HUES6 (cell line): Measurements from ENCODE around the gene COX10.

ENCODE experiments used
- H3K27ac ChIP-seq: 2 replicates; pipeline ENCODE4 v1.7.0; 2013; ENCODE audit warnings: low read depth, mild to moderate bottlenecking, low read length, inconsistent platforms
- H3K27me3 ChIP-seq: 2 replicates; pipeline ENCODE4 v1.6.1; 2013; ENCODE audit warnings: low read length; ENCODE audit not compliant: control insufficient read depth, insufficient read depth
- H3K36me3 ChIP-seq: 2 replicates; pipeline ENCODE4 v1.6.1; 2013; ENCODE audit warnings: low read length; ENCODE audit not compliant: control insufficient read depth, insufficient read depth
- H3K4me1 ChIP-seq: 2 replicates; pipeline ENCODE4 v1.6.1; 2013; ENCODE audit warnings: low read length; ENCODE audit not compliant: control insufficient read depth, insufficient read depth
- H3K4me3 ChIP-seq: 2 replicates; pipeline ENCODE4 v1.5.1; 2013; ENCODE audit warnings: low read depth, low read length
- H3K9ac ChIP-seq: one replicate; pipeline ENCODE4 v1.6.1; 2013; ENCODE audit warnings: mild to moderate bottlenecking, low read length
- H3K9me3 ChIP-seq: 2 replicates; pipeline ENCODE4 v1.6.1; 2013; ENCODE audit warnings: low read depth, low read length; ENCODE audit not compliant: control insufficient read depth, insufficient read depth

COX10 gene

GRCh38 chr17:14197586-14197985 is 128.3 kb downstream of the COX10 start:
- Histone ChIP-seq H3K9me3 (no peaks in the 10 kb centered on the region), H3K36me3 (no peaks in the 10 kb centered on the region), H3K4me3 (no peak overlapping the region), H3K9ac (no peak overlapping the region), H3K4me1 (peaks cover 6% of the 10 kb centered on the region; the same call in 1 of the 2 replicates), H3K27me3 (no peaks in the 10 kb centered on the region), H3K27ac (no peak overlapping the region)

DNA sequence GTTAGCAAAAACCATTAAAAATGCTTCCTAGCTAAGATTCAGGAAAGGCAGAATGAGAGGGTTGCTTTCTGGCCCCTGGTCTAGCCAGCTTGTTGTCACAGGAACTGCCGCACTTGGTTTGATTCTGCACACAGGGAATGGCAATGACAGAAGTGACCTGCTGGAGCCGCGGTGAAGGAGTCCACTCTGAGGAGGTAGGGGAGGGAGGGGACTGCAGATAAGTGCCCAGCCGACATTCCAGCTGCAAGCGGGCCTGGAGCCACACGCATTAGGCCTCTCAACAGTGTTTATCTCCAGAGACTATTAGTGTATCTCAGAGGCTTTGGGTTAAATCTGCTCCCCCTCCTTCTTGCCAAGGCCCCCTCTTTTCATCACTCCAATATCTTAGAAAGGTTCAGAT is 128.7 kb downstream of the COX10 start:
- H3K36me3 ChIP-seq, result no peaks in the 10 kb centered on the region
- H3K4me1 ChIP-seq, result peaks cover 6% of the 10 kb centered on the region; the same call in 1 of the 2 replicates
- no peak overlapping the region for H3K9ac ChIP-seq
- no peak overlapping the region for H3K27ac ChIP-seq
- H3K4me3 ChIP-seq, result no peak overlapping the region
- H3K9me3 ChIP-seq, result no peaks in the 10 kb centered on the region
- H3K27me3 ChIP-seq, result no peaks in the 10 kb centered on the region

- Histone ChIP-seq H3K27me3 (no peaks in the 10 kb centered on the region), H3K4me1 (peaks cover 6% of the 10 kb centered on the region; the same call in 1 of the 2 replicates), H3K27ac (no peak overlapping the region)
These were observed 129.3 kb downstream of the COX10 start for GRCh38 chr17:14198575-14198974.

GRCh38 chr17:14199601-14200000 is 130.3 kb downstream of the COX10 start:
- Histone ChIP-seq H3K27ac (no peak overlapping the region), H3K36me3 (no peaks in the 10 kb centered on the region), H3K9ac (no peak overlapping the region), H3K9me3 (no peaks in the 10 kb centered on the region), H3K4me3 (no peak overlapping the region), H3K27me3 (no peaks in the 10 kb centered on the region), H3K4me1 (peaks cover 6% of the 10 kb centered on the region; the same call in 1 of the 2 replicates)

More at GRCh38 chr17:14198575-14198974, 129.3 kb downstream of the COX10 start:
- Histone ChIP-seq H3K36me3 (no peaks in the 10 kb centered on the region), H3K9me3 (no peaks in the 10 kb centered on the region), H3K9ac (no peak overlapping the region), H3K4me3 (no peak overlapping the region)

DNA sequence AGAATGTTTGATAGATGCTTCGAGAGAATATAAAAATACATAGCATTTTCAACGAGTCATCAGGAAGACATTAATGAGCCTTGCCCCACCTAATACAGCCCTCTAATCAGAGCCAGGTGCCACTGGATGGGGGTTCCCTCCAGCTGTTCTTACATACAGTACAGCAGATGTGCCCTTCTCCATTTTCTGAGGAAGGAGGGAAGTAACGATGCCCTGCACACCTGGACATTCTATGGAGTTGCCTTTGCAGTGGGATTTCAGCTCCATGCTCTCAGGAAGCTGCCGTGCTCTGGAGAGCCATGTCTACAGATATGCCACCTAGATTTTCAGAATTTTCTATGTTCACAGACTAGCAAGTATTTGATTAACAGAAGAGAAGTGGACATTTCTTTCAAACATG is 131.1 kb downstream of the COX10 start:
- H3K27me3 ChIP-seq, result no peaks in the 10 kb centered on the region
- H3K9ac ChIP-seq, result no peak overlapping the region
- no peaks in the 10 kb centered on the region for H3K36me3 ChIP-seq
- H3K27ac ChIP-seq, result no peak overlapping the region
- peaks cover 6% of the 10 kb centered on the region; the same call in 1 of the 2 replicates for H3K4me1 ChIP-seq
- H3K4me3 ChIP-seq, result no peak overlapping the region
- H3K9me3 ChIP-seq, result no peaks in the 10 kb centered on the region

DNA sequence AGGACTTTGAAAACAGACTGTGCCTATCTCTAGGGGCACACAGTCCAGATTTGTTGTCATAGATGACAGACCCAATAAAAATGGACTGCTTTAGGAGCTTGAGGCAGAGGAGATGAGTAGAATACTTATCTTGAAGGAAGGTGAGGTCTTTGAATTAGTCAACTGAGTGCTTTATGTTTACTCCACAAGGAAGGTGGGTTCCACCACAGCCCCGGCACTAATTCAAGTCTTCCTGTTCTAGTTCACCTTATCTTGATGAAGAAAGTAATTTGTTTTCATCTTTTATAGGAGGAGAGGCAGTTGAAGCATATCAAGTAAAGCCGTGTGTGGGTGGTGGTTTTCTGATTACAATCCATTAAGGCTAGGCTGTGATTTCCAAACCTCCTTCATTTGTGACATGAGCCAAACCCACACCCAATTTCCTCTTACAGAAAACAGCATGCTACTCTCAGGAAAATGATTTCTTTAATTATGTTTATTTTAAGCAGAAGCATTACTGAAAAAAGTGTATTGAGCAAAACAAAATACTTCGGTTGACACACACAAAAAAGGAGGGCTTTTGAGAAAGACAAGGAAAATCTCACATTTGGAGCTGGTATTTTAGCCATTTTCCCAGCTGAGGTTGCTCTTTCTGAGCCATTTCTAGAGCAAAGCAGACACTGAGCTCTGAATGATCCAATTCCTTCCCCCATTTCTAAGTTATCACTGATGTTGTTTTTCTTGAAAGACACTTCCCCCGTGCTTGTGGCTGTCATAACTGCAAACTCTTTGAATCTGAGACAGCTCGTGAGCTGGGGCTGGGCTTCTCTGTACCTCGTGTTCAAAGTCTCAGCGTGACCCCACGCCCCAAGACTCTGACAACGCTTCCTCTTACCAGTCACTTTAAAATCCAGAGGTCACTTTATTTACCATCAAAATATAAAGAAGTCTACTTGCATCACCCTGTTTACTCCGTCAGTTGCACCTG is 132.0 kb downstream of the COX10 start:
- no peaks in the 10 kb centered on the region for H3K27me3 ChIP-seq
- H3K4me1 ChIP-seq, result peaks cover 6% of the 10 kb centered on the region; the same call in 1 of the 2 replicates
- no peak overlapping the region for H3K4me3 ChIP-seq
- H3K27ac ChIP-seq, result no peak overlapping the region
- no peaks in the 10 kb centered on the region for H3K36me3 ChIP-seq
- no peak overlapping the region for H3K9ac ChIP-seq
- no peaks in the 10 kb centered on the region for H3K9me3 ChIP-seq

DNA sequence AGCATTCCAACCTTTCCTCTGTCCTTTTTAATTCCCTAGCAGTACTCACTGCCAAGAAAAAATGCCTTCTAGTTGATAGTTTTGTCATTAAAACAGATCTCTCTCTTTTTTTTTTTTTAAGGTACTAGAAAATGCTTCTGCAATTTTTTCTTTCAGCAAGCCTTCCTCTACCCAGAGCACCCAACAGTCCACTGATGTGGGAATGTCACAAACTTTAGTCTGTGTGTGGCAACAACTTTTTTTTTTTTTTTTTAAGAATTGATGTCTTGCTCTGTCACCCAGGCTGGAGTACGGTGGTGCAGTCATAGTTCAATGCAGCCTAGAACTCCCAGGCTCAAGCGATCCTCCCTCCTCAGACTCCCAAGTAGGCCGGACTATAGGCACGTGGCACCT is 132.7 kb downstream of the COX10 start:
- H3K36me3 ChIP-seq, result no peaks in the 10 kb centered on the region

GRCh38 chr17:14202388-14203166 is 133.3 kb downstream of the COX10 start:
- Histone ChIP-seq H3K27ac (no peak overlapping the region), H3K9me3 (no peaks in the 10 kb centered on the region), H3K36me3 (peaks cover 3% of the 10 kb centered on the region; the same call in 1 of the 2 replicates), H3K9ac (no peak overlapping the region), H3K27me3 (no peaks in the 10 kb centered on the region), H3K4me3 (no peak overlapping the region), H3K4me1 (peaks cover 6% of the 10 kb centered on the region; the same call in 1 of the 2 replicates)

More for the DNA sequence above, 132.7 kb downstream of the COX10 start:
- H3K27ac ChIP-seq, result no peak overlapping the region
- H3K9ac ChIP-seq, result no peak overlapping the region
- H3K27me3 ChIP-seq, result no peaks in the 10 kb centered on the region
- no peaks in the 10 kb centered on the region for H3K9me3 ChIP-seq
- H3K4me3 ChIP-seq, result no peak overlapping the region
- H3K4me1 ChIP-seq, result peaks cover 6% of the 10 kb centered on the region; the same call in 1 of the 2 replicates

- H3K36me3 ChIP-seq, result peaks cover 4% of the 10 kb centered on the region; the same call in 1 of the 2 replicates
- H3K9ac ChIP-seq, result no peak overlapping the region
- H3K27me3 ChIP-seq, result no peaks in the 10 kb centered on the region
- no peaks in the 10 kb centered on the region for H3K9me3 ChIP-seq
- H3K27ac ChIP-seq, result no peak overlapping the region
- H3K4me3 ChIP-seq, result no peak overlapping the region
- no peaks in the 10 kb centered on the region for H3K4me1 ChIP-seq
These were observed 134.1 kb downstream of the COX10 start for GRCh38 chr17:14203388-14203787.

DNA sequence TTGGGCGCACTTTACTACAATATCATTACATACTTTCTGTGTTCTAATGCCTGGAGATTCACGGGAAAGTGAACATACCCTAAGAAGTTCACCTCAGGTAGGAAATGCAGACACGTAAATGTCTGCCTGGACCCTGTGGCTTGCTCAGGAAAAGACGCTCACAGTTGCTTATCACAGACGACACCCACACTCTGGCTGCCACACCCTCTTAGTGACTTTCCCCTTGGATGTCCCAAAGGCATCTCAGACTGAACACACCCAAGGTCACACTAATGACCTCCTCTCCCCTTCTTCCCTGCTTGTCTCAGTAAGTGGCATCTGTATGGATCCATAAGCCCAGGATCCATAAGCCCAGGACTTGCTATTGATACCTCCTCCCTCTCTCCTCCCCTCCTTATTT is 134.8 kb downstream of the COX10 start:
- Histone ChIP-seq H3K27ac (no peak overlapping the region), H3K9me3 (no peaks in the 10 kb centered on the region), H3K9ac (no peak overlapping the region), H3K4me1 (no peaks in the 10 kb centered on the region), H3K4me3 (no peak overlapping the region), H3K36me3 (peaks cover 4% of the 10 kb centered on the region; the same call in 1 of the 2 replicates), H3K27me3 (no peaks in the 10 kb centered on the region)

DNA sequence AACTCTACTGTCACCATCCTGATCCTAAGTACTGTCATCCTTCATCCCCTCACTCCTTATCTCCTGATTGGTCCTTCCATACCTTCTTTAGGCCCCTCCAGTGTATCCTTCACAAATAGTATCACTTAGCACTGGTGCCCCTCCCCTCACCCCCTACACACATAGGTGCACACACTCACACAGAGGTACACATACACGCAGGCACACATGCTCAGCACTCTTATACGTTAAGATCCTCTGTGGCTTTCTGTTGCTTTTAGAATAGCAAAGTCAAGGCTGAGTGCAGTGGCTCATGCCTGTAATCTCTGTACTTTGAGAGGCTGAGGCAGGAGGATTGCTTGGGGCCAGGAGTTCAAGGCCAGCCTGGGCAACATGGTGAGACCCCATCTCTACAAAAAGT is 135.2 kb downstream of the COX10 start:
- no peak overlapping the region for H3K4me3 ChIP-seq
- no peaks in the 10 kb centered on the region for H3K4me1 ChIP-seq
- no peak overlapping the region for H3K27ac ChIP-seq
- no peaks in the 10 kb centered on the region for H3K27me3 ChIP-seq
- no peak overlapping the region for H3K9ac ChIP-seq
- peaks cover 5% of the 10 kb centered on the region for H3K36me3 ChIP-seq
- no peaks in the 10 kb centered on the region for H3K9me3 ChIP-seq
